Ishikawa (cell line): ENCODE measurements around the gene GREB1L.

Experiments
- EGR1 ChIP-seq: IDR thresholded peaks from 2 replicates; pipeline ENCODE4 v1.6.1; 2012
- TAF1 ChIP-seq: IDR thresholded peaks from 2 replicates; pipeline ENCODE4 v1.6.1; 2012; ENCODE audit warnings: low read depth, mild to moderate bottlenecking

DNA sequence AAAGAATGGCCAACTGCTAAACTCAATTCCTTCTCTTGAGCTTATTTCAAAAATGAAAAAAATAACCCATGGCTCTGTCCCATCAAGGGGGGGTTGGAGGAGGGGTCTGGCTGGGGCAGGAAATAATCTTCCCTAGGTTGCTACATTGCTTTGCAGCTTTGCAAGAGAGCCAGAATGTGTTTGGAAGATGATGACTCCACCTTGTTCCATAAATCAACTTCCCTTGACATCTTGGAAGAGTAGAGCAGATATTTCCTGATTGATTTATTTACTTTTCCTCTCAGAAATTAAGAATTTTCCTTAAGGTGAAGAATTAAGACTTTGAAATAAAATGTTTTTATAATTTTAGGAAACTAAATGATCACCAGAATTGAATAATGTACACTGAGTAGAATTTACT is 317.2 kb downstream of the GREB1L start:
- no peak for TF ChIP-seq TAF1
- no peak for TF ChIP-seq EGR1
